HEK293 (cell line): ENCODE measurements around the gene DLX3.

Experiments
- KLF1 ChIP-seq: fragments of 450-650 bp; formaldehyde crosslinking; IDR thresholded peaks from 2 replicates; pipeline ENCODE4 v1.5.1; 2016; ENCODE audit warnings: missing biosample characterization, missing genetic modification characterization
- ZNF221 ChIP-seq: fragments of 450-650 bp; formaldehyde crosslinking; IDR thresholded peaks from 2 replicates; pipeline ENCODE4 v1.5.1; 2017; ENCODE audit warnings: missing biosample characterization, missing genetic modification characterization, borderline replicate concordance
- ZNF311 ChIP-seq: fragments of 450-650 bp; formaldehyde crosslinking; IDR thresholded peaks from 2 replicates; pipeline ENCODE4 v1.5.1; 2017; ENCODE audit warnings: missing biosample characterization, missing genetic modification characterization, borderline replicate concordance

- no peak for TF ChIP-seq ZNF221 (tag by site-specific recombination)
- TF ChIP-seq ZNF311, result no peak
- TF ChIP-seq KLF1 (tag by site-specific recombination), result no peak
These were observed 50.7 kb downstream of the DLX3 start for GRCh38 chr17:49944273-49944870.
